Measurements from ENCODE around the gene ZNF445.
"Not testable (repeated sequence)": the region's sequence is repeated elsewhere in the genome, so short reads cannot be mapped to it uniquely, and the experiment has no call there.

ZNF445 gene

DNA sequence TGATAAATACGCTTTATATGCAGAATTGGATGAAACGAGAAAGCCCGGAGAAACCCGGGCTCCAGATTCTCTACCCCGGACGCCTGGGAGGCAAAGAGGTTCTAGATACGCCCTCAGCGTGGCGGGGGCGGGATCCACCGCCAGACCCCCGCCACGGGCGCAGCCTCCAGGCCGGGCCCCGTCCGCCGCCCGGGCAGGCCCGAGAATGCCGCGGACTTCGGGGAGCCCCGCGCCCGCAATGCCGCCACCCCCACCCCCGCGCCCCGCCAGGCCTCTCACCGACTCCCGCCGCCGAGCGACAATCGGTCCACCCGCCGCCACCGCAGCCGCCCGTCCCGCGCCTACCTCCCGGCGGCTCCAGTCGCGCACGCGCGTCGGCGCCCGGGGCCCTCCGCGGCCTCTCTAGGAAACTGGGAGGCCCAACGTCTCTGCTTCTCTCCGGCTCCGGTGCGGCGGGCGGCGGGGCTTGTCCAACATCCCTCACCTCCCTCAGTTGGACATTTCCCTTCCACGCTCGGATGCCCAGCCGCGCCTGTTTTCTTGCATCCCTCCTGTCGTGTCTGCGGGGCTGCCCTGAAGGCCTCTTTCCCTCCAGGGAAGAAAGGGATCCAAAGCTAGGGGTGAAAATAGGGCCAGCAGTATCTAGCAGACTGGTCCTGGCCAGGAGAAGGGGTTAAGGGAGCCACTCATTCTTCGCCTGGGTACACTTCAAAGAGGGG is at the start of gene ZNF445:
Gene ZNF445 (minus strand): TSS at position 359 of the 719 bp plus-strand sequence. CDS start 22,121 bp downstream, outside the sequence.
- FAIRE-seq = no peak

DNA sequence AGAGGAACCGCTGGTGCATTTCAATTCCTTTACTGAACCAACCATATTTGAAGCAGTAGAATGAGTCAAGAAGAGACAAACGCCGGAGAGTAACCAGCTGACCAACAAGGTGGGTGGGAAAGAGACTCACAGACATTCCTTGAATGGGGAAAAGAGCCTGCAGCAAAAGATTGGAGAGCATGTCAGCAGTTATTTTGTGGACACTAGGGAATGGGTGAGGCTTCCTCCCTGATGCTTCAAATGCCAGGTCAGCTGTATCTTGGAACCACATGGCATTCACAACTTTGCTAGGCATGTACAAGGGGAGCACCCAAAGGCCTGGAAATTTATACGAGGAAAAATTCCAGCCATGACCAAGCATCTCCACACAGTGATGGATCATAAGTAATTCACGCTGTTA is 47.6 kb upstream of the ZNF445 start:
- DNase-seq (ENCODE audit: low spot score) (no peak), FAIRE-seq (no peak)

More for the DNA sequence above, at the start of gene ZNF445:
- peak; percentile 47 for DNase-seq (ENCODE audit: low spot score)

DNA sequence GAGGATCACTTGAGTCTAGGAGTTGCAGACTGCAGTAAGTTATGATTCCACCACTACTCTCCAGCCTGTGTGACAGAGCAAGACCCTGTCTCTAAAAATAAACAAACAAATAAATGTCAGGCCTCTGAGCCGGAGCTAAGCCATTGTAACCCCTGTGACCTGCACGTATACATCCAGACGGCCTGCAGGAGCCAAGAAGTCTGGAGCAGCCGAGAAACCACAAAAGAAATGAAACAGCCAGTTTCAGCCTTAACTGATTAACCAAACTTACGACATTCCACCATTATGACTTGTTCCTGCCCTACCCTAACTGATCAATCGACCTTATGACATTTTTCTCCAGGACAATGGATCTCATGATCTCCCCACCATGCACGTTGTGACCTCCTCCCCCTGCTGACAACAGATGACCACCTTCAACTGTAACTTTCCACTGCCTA is 45.0 kb upstream of the ZNF445 start:
- DNase-seq (ENCODE audit: low spot score) = peak; percentile 41
- peak; percentile 38 for FAIRE-seq

DNA sequence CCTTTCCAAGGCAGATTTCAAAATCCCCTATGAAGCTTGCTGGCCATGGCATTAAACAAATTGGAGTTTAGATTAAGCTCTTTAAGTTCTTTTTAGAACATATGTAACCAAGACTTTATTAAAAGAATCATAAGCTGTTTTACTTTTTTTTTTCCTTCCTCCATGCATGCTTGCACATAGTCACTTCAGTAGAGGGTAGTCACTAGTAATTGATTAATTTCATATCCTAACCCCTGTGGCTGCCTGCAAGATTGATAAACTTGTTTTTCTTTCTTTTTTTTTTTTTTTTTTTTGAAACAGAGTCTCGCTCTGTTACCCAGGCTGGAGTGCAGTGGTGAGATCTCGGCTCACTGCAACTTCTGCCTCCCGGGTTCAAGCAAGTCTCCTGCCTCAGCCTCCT is 44.3 kb upstream of the ZNF445 start:
- DNase-seq (ENCODE audit: low spot score) = peak; percentile 13
- peak; percentile 33 for FAIRE-seq

DNA sequence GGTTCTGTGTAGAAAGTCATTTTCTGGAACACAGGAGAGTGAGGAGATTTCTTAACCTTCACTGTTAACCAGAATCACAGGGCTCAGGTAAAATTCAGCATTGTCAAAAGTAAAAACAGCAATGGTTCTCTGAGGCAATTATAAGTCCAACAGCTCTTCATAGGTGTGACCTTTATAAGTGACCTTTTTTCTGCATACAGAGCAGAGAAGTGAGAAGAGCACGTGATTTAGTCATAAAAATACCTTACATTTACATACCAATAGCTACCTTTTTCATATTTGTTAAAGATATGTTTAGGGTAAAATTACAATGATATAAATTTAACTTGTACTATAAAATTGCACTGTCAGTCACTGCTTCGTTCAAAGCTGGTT is 41.3 kb upstream of the ZNF445 start:
- DNase-seq (ENCODE audit: low spot score) (no peak), FAIRE-seq (no peak)

DNA sequence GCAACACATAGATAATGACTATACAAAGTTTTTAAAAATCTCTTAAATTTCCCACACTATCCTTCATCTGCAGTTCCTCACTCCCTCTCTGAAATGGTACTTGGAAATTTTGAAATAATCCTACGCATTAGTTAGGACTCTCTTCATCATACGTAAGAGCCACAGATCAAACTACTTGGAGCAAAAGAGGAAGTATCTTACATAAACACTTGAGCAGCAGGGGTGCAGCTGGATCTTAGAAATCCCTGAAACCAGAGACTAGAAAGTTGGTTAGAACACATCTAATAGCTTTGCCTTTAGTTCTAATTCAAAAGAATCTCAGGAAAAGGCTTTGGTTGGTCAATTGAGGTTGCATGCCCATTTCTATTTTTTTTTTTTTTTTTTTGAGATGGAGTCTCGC is 38.8 kb upstream of the ZNF445 start:
- DNase-seq (ENCODE audit: low spot score) = no peak
- FAIRE-seq = no peak

DNA sequence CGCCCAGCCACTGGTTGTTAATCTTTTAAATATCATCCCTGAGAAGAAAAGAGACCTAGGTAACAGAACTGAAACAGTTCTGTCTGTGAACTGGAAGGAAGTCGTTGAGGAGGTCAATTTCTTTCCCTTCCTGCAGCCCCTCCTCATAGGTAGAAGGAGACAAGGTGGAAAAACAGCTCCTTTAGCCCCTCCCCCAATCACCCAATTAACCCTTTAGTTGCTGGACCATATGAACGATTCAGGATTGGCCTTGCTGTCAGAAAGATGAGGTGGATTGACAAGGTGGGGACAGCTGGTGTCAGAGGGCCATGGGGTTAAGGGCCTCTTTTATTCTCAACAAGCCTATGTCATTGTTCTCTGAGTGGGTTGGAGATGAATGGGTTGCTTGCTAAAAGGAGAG is 36.0 kb upstream of the ZNF445 start:
- DNase-seq (ENCODE audit: low spot score) = no peak
- no peak for FAIRE-seq

DNA sequence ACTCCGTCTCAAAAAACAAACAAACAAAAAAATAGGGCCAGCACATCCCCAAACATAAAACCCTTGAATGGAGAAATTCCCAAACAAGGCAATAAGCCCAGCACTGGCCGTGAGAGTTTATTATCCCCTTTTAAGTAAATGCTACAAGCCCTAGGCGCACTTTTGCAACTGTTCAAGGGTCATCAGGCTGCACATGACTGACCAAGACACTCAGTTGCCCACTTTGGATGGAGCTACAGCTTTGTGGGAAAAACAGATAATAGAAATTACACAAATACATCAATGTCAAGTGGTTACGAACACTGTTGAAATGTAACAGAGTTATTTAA is 33.7 kb upstream of the ZNF445 start:
- FAIRE-seq (no peak), DNase-seq (ENCODE audit: low spot score) (no peak)

DNA sequence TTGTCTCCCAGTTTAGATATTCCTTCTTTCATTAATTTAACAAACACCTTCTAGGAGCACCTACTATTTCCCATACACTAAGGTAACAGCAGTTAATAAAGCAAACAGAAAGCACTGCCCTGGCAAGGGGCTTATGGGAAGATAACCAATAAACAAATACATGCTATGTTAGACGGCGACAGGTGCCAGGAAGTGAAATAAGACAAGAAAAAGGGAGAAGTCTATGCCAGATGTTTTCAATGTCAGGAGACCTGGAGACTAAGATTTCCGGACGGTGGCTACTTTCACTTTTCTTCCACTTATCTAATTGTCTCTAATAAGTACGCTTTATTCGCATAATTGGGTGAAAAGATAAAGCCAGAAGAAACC is 32.5 kb upstream of the ZNF445 start:
- no peak for DNase-seq (ENCODE audit: low spot score)

DNA sequence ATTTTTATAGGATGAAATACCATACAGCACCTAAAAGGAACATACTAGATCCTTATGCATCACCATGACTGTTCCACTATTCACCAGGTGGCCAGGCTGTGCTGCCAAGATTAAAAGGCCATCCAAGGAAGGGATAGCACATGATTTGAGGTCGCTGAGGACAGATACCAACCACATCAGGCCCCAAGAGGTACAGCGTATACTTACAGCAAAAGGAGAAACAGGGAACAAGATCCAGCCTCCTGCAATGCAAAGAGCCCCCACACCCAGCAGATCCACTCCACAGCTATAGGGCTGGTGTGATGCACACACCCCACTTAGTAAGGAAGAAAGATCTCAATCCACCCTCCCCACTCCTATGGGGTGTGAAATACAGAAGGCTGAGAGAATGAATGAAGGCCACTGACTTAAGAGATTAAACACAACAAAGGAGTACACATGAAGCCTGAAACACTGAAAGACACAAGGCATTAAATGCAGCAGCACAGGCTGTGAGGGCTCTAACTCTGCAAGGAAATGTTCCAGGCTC is 32.0 kb upstream of the ZNF445 start:
- DNase-seq (ENCODE audit: low spot score) = no peak

More for the DNA sequence above, 32.5 kb upstream of the ZNF445 start:
- FAIRE-seq = no peak

DNA sequence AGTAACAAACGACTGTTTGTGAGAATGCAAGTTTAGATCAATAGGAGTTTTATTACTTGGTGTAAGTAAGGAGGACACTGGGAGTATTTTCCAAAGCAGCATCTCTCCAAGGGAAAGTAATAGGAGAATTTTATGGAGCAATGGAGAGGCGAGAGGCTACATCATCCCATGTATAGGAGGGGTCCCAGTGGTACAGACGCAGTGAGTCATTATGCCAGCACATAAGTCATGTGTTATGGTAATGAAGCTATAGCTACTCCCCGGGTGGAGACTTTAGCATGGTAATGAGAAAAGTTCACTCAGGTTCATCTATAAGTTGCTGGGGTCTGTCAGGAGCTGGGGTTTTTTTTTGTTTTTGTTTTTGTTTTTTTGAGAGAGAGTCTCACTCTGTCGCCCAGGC is 29.5 kb upstream of the ZNF445 start:
- DNase-seq (ENCODE audit: low spot score) (no peak), FAIRE-seq (no peak)

More for the DNA sequence above, 32.0 kb upstream of the ZNF445 start:
- FAIRE-seq = no peak

DNA sequence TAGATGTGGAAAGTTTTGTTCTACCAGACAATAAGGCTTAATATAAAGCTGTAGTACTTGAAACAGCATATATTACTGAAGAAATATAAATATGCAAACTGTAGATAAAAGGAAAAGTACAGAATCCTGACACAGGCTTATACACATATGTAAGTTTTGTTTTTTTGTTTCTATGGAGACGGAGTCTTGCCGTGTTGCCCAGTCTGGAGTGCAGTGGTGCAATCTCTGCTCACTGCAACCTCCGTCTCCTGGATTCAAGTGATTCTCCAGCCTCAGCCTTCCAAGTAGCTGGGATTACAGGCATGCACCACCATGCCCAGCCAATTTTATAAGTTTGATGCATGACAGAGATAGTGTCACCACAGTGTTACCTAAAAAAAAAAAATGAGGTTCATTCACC is 29.1 kb upstream of the ZNF445 start:
- no peak for FAIRE-seq
- no peak for DNase-seq (ENCODE audit: low spot score)

DNA sequence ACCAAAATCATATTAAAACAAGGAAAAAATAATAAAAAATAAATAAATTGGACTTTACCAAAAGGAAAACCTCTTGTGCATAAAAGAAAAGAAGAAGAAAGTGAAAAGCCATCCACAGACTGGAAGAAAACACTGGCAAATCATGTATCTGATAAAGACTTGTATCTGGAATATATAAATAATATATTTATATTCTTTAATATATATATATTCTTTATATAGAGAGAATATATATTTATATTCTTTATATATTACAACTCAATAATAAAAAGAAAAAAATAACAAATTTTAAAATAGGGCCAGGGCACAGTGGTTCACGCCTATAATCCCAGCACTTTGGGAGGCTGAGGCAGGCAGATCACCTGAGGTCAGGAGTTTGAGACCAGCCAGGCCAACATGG is 27.1 kb upstream of the ZNF445 start:
- FAIRE-seq (no peak), DNase-seq (ENCODE audit: low spot score) (no peak)

DNA sequence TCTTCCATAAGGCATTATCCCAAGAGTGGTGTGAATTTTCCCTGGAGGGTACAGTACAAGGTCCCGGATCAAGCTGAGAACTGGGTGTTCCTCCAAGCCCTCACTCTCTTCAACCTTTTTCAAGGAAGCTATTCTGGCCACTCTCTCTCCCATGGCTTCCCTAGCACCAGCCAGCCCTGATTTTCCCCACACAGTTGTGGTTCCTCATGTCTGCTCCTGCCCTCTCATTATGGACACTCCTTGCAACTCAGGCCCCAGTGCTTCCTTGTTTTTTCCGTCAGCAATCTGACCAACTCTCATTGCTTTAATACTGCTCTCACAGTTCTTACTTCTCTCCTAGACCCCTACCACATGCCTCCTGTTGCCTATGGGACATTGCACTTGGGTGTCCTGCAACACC is 25.7 kb upstream of the ZNF445 start:
- not testable (repeated sequence) for DNase-seq (ENCODE audit: low spot score); FAIRE-seq

DNA sequence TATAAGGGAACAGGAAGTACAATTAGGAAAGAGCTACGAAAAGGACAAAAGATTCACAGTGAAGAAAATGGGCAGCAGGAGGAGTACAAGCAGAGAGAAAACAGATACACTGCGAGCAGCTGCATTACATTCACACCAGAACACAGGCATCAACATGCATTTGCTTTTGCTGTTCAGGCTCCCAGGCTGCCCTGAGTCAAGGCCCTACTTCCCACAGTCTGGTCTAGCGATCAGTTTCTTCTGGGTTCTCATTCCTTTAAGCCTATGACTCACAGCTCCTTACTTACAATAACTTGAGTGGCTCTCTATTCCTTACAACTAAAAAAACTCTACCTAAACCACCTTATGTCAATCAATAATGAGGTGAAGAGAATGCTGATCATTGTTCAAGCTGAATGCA is 24.5 kb upstream of the ZNF445 start:
- no peak for FAIRE-seq
- DNase-seq (ENCODE audit: low spot score) = no peak

DNA sequence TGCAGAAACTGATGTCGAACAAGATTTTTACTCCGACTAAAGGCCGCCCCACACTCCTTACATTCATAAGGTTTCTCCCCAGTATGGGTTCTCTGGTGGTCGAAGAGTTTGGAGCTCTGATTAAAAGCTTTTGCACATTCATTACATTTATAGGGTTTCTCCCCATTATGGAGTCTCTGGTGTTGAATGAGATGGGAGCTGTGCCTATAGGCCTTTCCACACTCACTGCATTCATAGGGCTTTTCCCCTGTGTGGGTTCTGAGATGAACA is 22.4 kb upstream of the ZNF445 start:
- not testable (repeated sequence) for DNase-seq (ENCODE audit: low spot score); FAIRE-seq

DNA sequence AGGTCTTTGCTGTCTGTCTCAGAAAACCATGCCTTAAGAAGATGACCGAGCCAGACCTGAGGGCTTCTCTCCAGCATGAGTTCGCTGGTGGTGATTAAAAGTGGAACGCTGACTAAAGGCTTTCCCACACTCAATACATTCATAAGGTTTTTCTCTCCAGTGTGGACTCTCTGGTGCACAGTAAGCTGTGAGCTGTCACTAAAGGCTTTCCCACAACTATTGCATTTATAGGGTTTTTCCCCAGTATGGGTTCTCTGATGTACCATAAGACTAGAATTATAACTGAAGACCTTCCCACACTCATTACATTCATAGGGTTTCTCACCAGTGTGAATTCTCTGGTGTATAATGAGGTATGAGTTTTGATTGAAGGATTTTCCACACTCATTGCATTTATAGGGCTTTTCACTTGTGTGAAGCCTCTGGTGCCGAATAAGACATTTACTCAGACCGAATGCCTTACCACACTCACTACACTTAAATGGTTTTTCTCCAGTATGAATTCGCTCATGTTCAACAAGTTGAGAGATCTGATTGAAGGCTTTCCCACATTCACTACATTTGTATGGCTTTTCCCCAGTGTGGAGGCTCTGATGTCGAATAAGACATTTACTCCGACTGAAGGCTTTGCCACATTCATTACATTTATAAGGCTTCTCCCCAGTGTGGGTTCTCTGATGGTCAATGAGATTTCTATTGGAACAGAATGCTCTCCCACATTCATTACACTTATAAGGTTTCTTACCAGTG is 21.9 kb upstream of the ZNF445 start:
- no peak for FAIRE-seq
- no peak for DNase-seq (ENCODE audit: low spot score)

DNA sequence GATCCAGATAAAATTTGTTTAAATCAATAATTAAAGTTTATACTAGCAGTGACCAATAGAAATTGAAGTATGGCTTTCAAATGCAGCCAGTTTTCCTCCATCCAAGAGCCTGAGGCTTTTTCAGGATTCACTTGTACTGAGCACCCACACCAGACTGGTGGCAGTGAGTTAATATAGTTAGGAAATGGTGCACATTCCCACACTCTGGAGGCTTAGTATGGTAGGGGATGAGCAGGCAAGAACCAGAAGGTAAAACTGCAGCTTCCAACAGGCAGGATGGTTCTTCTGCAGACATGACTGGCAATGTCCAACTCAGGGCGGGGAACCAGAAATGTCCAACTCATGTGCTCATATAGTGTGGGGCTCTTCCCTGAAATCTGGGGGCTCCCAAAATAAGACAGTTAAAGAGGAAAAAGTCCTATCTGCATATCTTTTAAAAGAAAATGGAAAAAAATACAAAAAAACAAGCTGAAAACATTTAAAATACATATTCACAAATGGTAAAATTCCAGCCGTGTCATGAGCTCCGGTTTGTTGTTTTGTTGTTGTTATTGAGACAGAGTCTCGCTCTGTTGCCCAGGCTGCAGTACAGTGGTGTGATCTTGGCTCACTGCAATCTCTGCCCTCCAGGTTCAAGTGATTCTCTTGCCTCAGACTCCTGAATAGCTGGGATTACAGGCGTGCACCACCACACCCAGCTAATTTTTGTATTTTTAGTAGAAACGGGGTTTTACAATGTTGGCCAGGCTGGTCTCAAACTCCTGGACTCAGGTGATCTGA is 18.4 kb upstream of the ZNF445 start:
- DNase-seq (ENCODE audit: low spot score) (no peak), FAIRE-seq (no peak)

DNA sequence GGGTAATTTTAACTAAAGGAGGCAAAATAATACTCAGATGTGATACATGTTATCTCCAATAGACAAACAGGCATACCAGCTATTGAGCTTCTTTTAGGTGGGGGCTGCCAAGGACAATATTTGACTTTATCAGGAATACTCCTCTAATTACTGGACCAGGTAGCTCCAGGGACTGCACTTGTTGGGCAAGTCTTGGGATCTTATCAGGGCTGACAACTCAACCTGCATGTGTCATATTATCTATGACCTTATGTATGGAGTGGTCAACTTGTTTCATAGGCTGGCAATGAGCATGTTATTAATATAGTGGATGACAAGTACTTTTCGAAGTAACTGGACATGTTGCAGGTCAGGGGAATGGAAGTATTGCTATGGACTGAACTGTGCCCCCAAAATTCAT is 15.0 kb upstream of the ZNF445 start:
- no peak for FAIRE-seq
- DNase-seq (ENCODE audit: low spot score) = no peak

DNA sequence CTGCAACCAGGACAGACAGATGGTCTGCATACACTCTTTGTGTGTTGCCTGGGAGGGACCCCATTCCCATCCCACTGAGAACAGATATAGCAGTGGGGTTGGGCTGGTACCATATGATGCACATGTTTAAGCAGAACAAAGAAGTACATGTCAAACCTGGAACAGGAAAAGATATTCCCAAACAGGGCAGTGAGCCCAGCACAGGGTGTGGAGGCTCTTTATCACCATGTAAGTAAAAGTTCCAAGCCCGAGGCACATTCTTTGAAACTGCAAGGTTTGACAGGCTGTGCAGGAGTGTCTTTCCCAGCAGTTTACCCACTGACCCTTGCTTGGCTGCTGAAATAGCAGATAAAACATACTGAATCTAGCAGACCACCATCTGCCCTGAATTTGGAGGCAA is 5.3 kb upstream of the ZNF445 start:
- no peak for DNase-seq (ENCODE audit: low spot score)
- no peak for FAIRE-seq

DNA sequence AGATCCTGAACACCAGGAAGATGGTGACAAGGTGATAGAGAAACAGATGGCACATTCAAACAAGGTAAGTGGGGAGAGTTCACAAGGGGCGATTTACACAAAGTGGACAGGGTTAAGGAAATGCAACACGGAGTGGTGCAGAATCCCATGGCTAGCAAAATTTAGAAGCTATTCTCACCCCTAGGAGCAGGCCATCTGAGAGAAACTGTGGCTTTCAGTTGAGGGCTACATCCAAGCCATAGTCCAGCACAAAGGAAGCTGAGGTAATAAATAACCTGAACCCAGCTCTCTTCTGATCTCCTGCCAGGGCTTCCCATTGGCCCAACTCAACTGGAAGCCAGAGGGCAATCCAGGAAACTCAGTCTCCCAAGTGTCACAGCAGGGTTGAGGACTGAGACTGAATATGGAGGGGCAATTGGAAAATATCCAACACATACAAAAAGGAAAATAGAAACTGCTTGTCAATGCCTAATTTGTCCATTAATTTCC is 1.2 kb upstream of the ZNF445 start:
- FAIRE-seq (no peak), DNase-seq (ENCODE audit: low spot score) (peak; percentile 21)

DNA sequence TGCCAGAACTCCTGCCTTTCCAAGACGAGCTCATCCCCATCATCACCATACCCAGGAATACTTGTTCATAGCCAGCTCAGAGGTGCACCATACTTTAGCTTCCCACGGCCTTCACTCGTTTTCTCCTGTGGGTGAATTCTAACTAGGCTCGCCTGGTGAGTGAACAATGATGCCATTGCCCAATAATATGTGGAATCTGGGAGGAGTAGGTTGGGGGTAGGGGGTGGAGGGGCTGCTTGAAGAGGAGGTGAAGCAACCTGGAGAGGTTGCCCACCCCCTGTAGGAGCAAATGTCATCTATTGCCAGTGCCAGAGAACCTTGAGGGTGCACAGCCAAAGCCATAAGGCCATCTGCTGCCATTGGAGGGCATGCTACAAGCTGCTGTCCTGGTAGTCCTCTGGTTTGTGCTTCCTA is 592 bp upstream of the ZNF445 start:
- FAIRE-seq = no peak
- DNase-seq (ENCODE audit: low spot score) = no peak
